OCI-LY1 (cell line): Measurements from ENCODE around the gene IER5.
"Not testable (repeated sequence)": the region's sequence is repeated elsewhere in the genome, so short reads cannot be mapped to it uniquely, and the experiment has no call there.

Experiments
- H2AFZ ChIP-seq: fragments of 200-600 bp; sonication (generic), shearing (Covaris generic); 2 replicates; pipeline ENCODE4 v1.6.0; 2014; ENCODE audit warnings: antibody characterized with exemption, mild to moderate bottlenecking, low read length
- H3F3A ChIP-seq: fragments of 200-600 bp; sonication (generic), shearing (Covaris generic); 2 replicates; pipeline ENCODE4 v1.6.0; 2014; ENCODE audit warnings: mild to moderate bottlenecking, antibody characterized with exemption, low read length, moderate library complexity; ENCODE audit not compliant: insufficient read depth
- H3K27ac ChIP-seq: fragments of 200-600 bp; sonication (generic); 2 replicates; pipeline ENCODE4 v1.5.1; 2014; ENCODE audit warnings: low read length, mixed run types, mild to moderate bottlenecking, low read depth; ENCODE audit not compliant: poor library complexity, severe bottlenecking
- H3K27me3 ChIP-seq: fragments of 200-600 bp; sonication (generic); 2 replicates; pipeline ENCODE4 v1.6.0; 2014; ENCODE audit warnings: antibody characterized with exemption, mild to moderate bottlenecking, low read length, moderate library complexity; ENCODE audit not compliant: insufficient read depth
- H3K36me3 ChIP-seq: fragments of 200-600 bp; sonication (generic); 2 replicates; pipeline ENCODE4 v1.6.1; 2014; ENCODE audit warnings: mild to moderate bottlenecking, antibody characterized with exemption, low read length, moderate library complexity, mixed read lengths; ENCODE audit not compliant: insufficient read depth
- H3K4me1 ChIP-seq: fragments of 200-600 bp; sonication (generic); 2 replicates; pipeline ENCODE4 v1.5.1; 2014; ENCODE audit warnings: mild to moderate bottlenecking, low read length, moderate library complexity; ENCODE audit not compliant: insufficient read depth, severe bottlenecking
- H3K4me2 ChIP-seq: fragments of 200-600 bp; sonication (generic), shearing (Covaris generic); 2 replicates; pipeline ENCODE4 v1.6.1; 2014; ENCODE audit warnings: low read length
- H3K4me3 ChIP-seq: fragments of 200-600 bp; sonication (generic); 2 replicates; pipeline ENCODE4 v1.5.1; 2014; ENCODE audit warnings: low read length, low read depth, mild to moderate bottlenecking, mixed read lengths; ENCODE audit not compliant: poor library complexity, severe bottlenecking
- H3K79me2 ChIP-seq: fragments of 200-600 bp; shearing (Covaris generic); 2 replicates; pipeline ENCODE4 v1.6.1; 2016; ENCODE audit warnings: mixed run types, low read length, mixed read lengths; ENCODE audit not compliant: insufficient read depth
- H3K9ac ChIP-seq: fragments of 200-600 bp; sonication (generic), shearing (Covaris generic); 2 replicates; pipeline ENCODE4 v1.6.1; 2014; ENCODE audit warnings: mild to moderate bottlenecking, low read length, mixed read lengths
- H3K9me2 ChIP-seq: fragments of 200-600 bp; sonication (generic), shearing (Covaris generic); 2 replicates; pipeline ENCODE4 v1.6.1; 2014; ENCODE audit warnings: low read depth, mild to moderate bottlenecking, low read length, mixed read lengths
- H3K9me3 ChIP-seq: fragments of 200-600 bp; shearing (Covaris generic); 2 replicates; pipeline ENCODE4 v1.6.1; 2014; ENCODE audit warnings: low read length, mixed read lengths
- H4K20me1 ChIP-seq: fragments of 200-600 bp; sonication (generic), shearing (Covaris generic); 2 replicates; pipeline ENCODE4 v1.6.0; 2016; ENCODE audit warnings: mild to moderate bottlenecking, low read length; ENCODE audit not compliant: insufficient read depth
- CTCF ChIP-seq: fragments of 200-600 bp; sonication (generic), shearing (Covaris generic); IDR thresholded peaks from 2 replicates; pipeline ENCODE4 v1.5.1; 2017; ENCODE audit warnings: mild to moderate bottlenecking, antibody characterized with exemption, low read length, moderate library complexity, mixed read lengths
- EZH2 ChIP-seq: fragments of 200-600 bp; sonication (generic), shearing (Covaris generic); IDR thresholded peaks from 2 replicates; pipeline ENCODE4 v1.8.0; 2017; ENCODE audit warnings: borderline replicate concordance, mixed run types, mild to moderate bottlenecking, antibody characterized with exemption, low read length, moderate library complexity, mixed read lengths

Gene IER5

GRCh38 chr1:181044449-181044966 lies 44.0 kb upstream of the IER5 start:
- H3K27me3 ChIP-seq = no peaks in the 10 kb centered on the region
- no peaks in the 10 kb centered on the region for H3K9me2 ChIP-seq
- H3K4me2 ChIP-seq = no peak overlapping the region
- H3K79me2 ChIP-seq = no peaks in the 10 kb centered on the region
- H3K4me3 ChIP-seq = no peak overlapping the region
- no peak overlapping the region for H3K9ac ChIP-seq
- no peaks in the 10 kb centered on the region for H3K9me3 ChIP-seq
- no peak for TF ChIP-seq EZH2
- no peak for TF ChIP-seq CTCF
- H3K27ac ChIP-seq = no peak overlapping the region
- no peaks in the 10 kb centered on the region for H4K20me1 ChIP-seq
- no peaks in the 10 kb centered on the region for H3K36me3 ChIP-seq
- H3F3A ChIP-seq = no peaks in the 10 kb centered on the region
- H3K4me1 ChIP-seq = no peaks in the 10 kb centered on the region
- no peak overlapping the region for H2AFZ ChIP-seq

DNA sequence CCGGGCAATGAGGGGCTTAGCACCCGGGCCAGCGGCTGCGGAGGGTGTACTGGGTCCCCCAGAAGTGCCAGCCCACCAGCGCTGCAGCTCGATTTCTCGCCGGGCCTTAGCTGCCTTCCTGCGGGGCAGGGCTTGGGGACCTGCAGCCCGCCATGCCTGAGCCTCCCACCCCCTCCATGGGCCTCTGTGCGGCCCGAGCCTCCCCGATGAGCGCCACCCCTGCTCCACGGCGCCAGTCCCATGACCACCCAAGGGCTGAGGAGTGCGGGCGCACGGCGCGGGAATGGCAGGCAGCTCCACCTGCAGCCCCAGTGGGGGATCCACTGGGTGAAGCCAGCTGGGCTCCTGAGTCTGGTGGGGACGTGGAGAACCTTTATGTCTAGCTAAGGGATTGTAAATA lies 42.6 kb upstream of the IER5 start:
- not testable (repeated sequence) for H3K4me1 ChIP-seq, H3K9me2 ChIP-seq, H3K36me3 ChIP-seq, H4K20me1 ChIP-seq, H3F3A ChIP-seq, H3K79me2 ChIP-seq, H3K9ac ChIP-seq, H3K27me3 ChIP-seq, H3K4me3 ChIP-seq, H3K9me3 ChIP-seq, H3K27ac ChIP-seq, H2AFZ ChIP-seq, H3K4me2 ChIP-seq

DNA sequence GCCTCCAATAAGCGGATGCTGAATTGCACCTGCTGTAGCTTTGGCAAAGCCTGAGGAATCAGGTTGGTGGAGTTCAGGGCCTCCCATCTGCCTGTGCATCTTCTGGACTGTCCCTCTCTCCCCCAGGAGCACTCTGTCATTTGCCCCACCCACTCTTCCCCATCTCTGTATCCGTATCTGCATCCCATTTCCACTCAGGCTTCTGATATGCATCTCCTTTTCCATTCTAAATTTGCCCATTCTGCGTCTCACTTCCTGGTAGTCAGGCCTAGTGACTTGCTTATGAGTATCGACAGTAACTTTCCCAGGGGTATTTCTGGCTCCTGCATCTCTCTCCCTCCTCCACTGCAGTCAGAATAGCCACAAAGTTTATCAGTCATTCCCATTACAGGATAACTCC lies 39.1 kb upstream of the IER5 start:
- Histone ChIP-seq H3K27me3 (no peaks in the 10 kb centered on the region), H3K4me2 (no peak overlapping the region), H3F3A (no peaks in the 10 kb centered on the region), H3K9me3 (no peaks in the 10 kb centered on the region), H3K9me2 (no peaks in the 10 kb centered on the region), H4K20me1 (no peaks in the 10 kb centered on the region), H2AFZ (no peak overlapping the region), H3K79me2 (no peaks in the 10 kb centered on the region), H3K27ac (no peak overlapping the region), H3K36me3 (no peaks in the 10 kb centered on the region), H3K9ac (no peak overlapping the region), H3K4me1 (no peaks in the 10 kb centered on the region), H3K4me3 (no peak overlapping the region)
- TF ChIP-seq CTCF = no peak
- no peak for TF ChIP-seq EZH2

- no peak overlapping the region for H3K4me2 ChIP-seq
- no peak overlapping the region for H3K4me3 ChIP-seq
- H3F3A ChIP-seq = no peaks in the 10 kb centered on the region
- H3K9ac ChIP-seq = no peak overlapping the region
- H2AFZ ChIP-seq = no peak overlapping the region
- H3K27ac ChIP-seq = no peak overlapping the region
- TF ChIP-seq EZH2 (no peak), CTCF (no peak)
- no peaks in the 10 kb centered on the region for H3K9me2 ChIP-seq
- H3K79me2 ChIP-seq = no peaks in the 10 kb centered on the region
- H3K27me3 ChIP-seq = no peaks in the 10 kb centered on the region
- no peaks in the 10 kb centered on the region for H4K20me1 ChIP-seq
- H3K36me3 ChIP-seq = no peaks in the 10 kb centered on the region
- no peaks in the 10 kb centered on the region for H3K9me3 ChIP-seq
- H3K4me1 ChIP-seq = no peaks in the 10 kb centered on the region
Measured at GRCh38 chr1:181050922-181051321, 37.6 kb upstream of the IER5 start.
